H9 (cell line): ENCODE results near the gene OSGEPL1. TPM values are rescaled to one million over a fixed set of nuclear protein-coding genes. Genes with fewer than 3 reads are reported as not detected.

Source experiments
- DNase-seq: peaks from one replicate; pipeline ENCODE4 v3.0.0-alpha.2; 2017
- H2AFZ ChIP-seq: one replicate; pipeline ENCODE4 v1.6.1; 2013; ENCODE audit warnings: mild to moderate bottlenecking, low read length, control low read depth, moderate library complexity
- H2AK5ac ChIP-seq: 2 replicates; pipeline ENCODE4 v1.6.1; 2013; ENCODE audit warnings: low read length, control low read depth, mixed read lengths; ENCODE audit not compliant: insufficient read length
- H2BK120ac ChIP-seq: one replicate; pipeline ENCODE4 v1.6.1; 2013; ENCODE audit warnings: low read depth, mild to moderate bottlenecking, low read length, control low read depth, inconsistent platforms; ENCODE audit not compliant: poor library complexity, severe bottlenecking
- H2BK12ac ChIP-seq: 2 replicates; pipeline ENCODE4 v1.6.1; 2013; ENCODE audit warnings: low read length, control low read depth, mixed read lengths, low read depth; ENCODE audit not compliant: insufficient read length
- H2BK15ac ChIP-seq: 2 replicates; pipeline ENCODE4 v1.6.1; 2013; ENCODE audit warnings: low read depth, low read length, control low read depth
- H2BK20ac ChIP-seq: one replicate; pipeline ENCODE4 v1.6.1; 2013; ENCODE audit warnings: low read depth, mild to moderate bottlenecking, low read length, control low read depth, inconsistent platforms; ENCODE audit not compliant: poor library complexity, severe bottlenecking
- H2BK5ac ChIP-seq: 2 replicates; pipeline ENCODE4 v1.6.1; 2013; ENCODE audit warnings: low read length, control low read depth, mixed read lengths; ENCODE audit not compliant: insufficient read length
- H3K14ac ChIP-seq: 2 replicates; pipeline ENCODE4 v1.6.1; 2013; ENCODE audit warnings: low read length, control low read depth; ENCODE audit not compliant: insufficient read depth
- H3K18ac ChIP-seq: 2 replicates; pipeline ENCODE4 v1.6.1; 2013; ENCODE audit warnings: low read depth, mild to moderate bottlenecking, mixed read lengths, low read length, control low read depth; ENCODE audit not compliant: insufficient read length
- H3K23ac ChIP-seq: 2 replicates; pipeline ENCODE4 v1.6.1; 2013; ENCODE audit warnings: low read length, control low read depth, mixed read lengths, low read depth; ENCODE audit not compliant: insufficient read length
- H3K23me2 ChIP-seq: 2 replicates; pipeline ENCODE4 v1.6.1; 2013; ENCODE audit warnings: low read depth, mild to moderate bottlenecking, mixed read lengths, low read length, control low read depth; ENCODE audit not compliant: insufficient read length, poor library complexity, severe bottlenecking
- H3K27ac ChIP-seq: 2 replicates; pipeline ENCODE4 v1.5.1; 2013; ENCODE audit warnings: low read length, control low read depth, mixed read lengths, low read depth; ENCODE audit not compliant: insufficient read length
- H3K27me3 ChIP-seq: 2 replicates; pipeline ENCODE4 v1.6.1; 2013; ENCODE audit warnings: low read length, control low read depth, inconsistent platforms; ENCODE audit not compliant: insufficient read depth
- H3K4ac ChIP-seq: 2 replicates; pipeline ENCODE4 v1.6.1; 2013; ENCODE audit warnings: low read depth, mild to moderate bottlenecking, control low read depth, inconsistent platforms, low read length, moderate library complexity
- H3K4me1 ChIP-seq: 2 replicates; pipeline ENCODE4 v1.6.1; 2013; ENCODE audit warnings: low read length, control low read depth, inconsistent platforms; ENCODE audit not compliant: insufficient read depth
- H3K4me2 ChIP-seq: 2 replicates; pipeline ENCODE4 v1.6.1; 2013; ENCODE audit warnings: low read length, control low read depth, mixed read lengths; ENCODE audit not compliant: insufficient read length, insufficient read depth
- H3K56ac ChIP-seq: 2 replicates; pipeline ENCODE4 v1.6.1; 2013; ENCODE audit warnings: low read depth, mild to moderate bottlenecking, mixed read lengths, low read length, control low read depth; ENCODE audit not compliant: insufficient read length
- H3K79me1 ChIP-seq: 2 replicates; pipeline ENCODE4 v1.6.1; 2013; ENCODE audit warnings: low read depth, mild to moderate bottlenecking, moderate library complexity, low read length, control low read depth, inconsistent platforms; ENCODE audit not compliant: insufficient read depth, poor library complexity, severe bottlenecking
- H3K79me2 ChIP-seq: 2 replicates; pipeline ENCODE4 v1.6.1; 2013; ENCODE audit warnings: low read length, control low read depth, inconsistent platforms; ENCODE audit not compliant: insufficient read depth
- H3K9ac ChIP-seq: 2 replicates; pipeline ENCODE4 v1.6.1; 2013; ENCODE audit warnings: low read length, control low read depth, mixed read lengths; ENCODE audit not compliant: insufficient read length; ENCODE audit errors: extremely low read depth
- H3K9me3 ChIP-seq: one replicate; pipeline ENCODE4 v1.6.1; 2013; ENCODE audit warnings: low read depth, low read length, inconsistent platforms; ENCODE audit not compliant: control insufficient read depth
- H3T11ph ChIP-seq: one replicate; pipeline ENCODE4 v1.6.1; 2013; ENCODE audit warnings: mild to moderate bottlenecking, low read length, control low read depth, inconsistent platforms
- H4K20me1 ChIP-seq: one replicate; pipeline ENCODE4 v1.6.1; 2013; ENCODE audit not compliant: control insufficient read depth, insufficient read length, insufficient read depth
- H4K5ac ChIP-seq: 2 replicates; pipeline ENCODE4 v1.6.1; 2013; ENCODE audit warnings: low read depth, mild to moderate bottlenecking, mixed read lengths, low read length, control low read depth; ENCODE audit not compliant: insufficient read length
- H4K8ac ChIP-seq: replicated peaks from 2 replicates; pipeline ENCODE4 v1.6.1; 2013; ENCODE audit warnings: low read length, control low read depth, mixed read lengths, low read depth; ENCODE audit not compliant: insufficient read length
- H4K91ac ChIP-seq: 2 replicates; pipeline ENCODE4 v1.6.1; 2013; ENCODE audit warnings: low read depth, mild to moderate bottlenecking, moderate library complexity, mixed read lengths, low read length, control low read depth; ENCODE audit not compliant: insufficient read length
- H3K27ac Mint-ChIP-seq, 3 experiments: 2 replicates in 2 of 3; 3 replicates in 1 of 3; pipeline ENCODE4 v1.8.0; 2020 to 2021; ENCODE audit warnings: mixed read lengths in 3 of 3, mild to moderate bottlenecking in 1 of 3, moderate library complexity in 1 of 3
- H3K27me3 Mint-ChIP-seq: 2 replicates; pipeline ENCODE4 v1.8.0; 2021; ENCODE audit warnings: low read depth, mild to moderate bottlenecking, moderate library complexity, mixed read lengths
- H3K36me3 Mint-ChIP-seq, 3 experiments: 2 replicates in 2 of 3; 3 replicates in 1 of 3; pipeline ENCODE4 v1.8.0; 2020 to 2021; ENCODE audit warnings: low read depth in 3 of 3, mixed read lengths in 3 of 3; ENCODE audit not compliant: insufficient read depth in 1 of 3
- H3K4me1 Mint-ChIP-seq, 2 experiments: 2 replicates each; pipeline ENCODE4 v1.8.0; 2020; ENCODE audit warnings: mixed read lengths in 2 of 2
- H3K4me3 Mint-ChIP-seq, 2 experiments: 2 replicates in 1 of 2; 3 replicates in 1 of 2; pipeline ENCODE4 v1.8.0; 2020 to 2021; ENCODE audit warnings: mild to moderate bottlenecking in 2 of 2, mixed read lengths in 2 of 2, moderate library complexity in 1 of 2
- H3K9me3 Mint-ChIP-seq, 2 experiments: 2 replicates in 1 of 2; 3 replicates in 1 of 2; pipeline ENCODE4 v1.8.0; 2020; ENCODE audit warnings: mild to moderate bottlenecking in 2 of 2, mixed read lengths in 2 of 2, moderate library complexity in 1 of 2
- WGBS: extraction: QIAGEN DNeasy Blood & Tissue Kit; methylation state at CpG from one replicate; pipeline ENCODE4 v1.1.7; 2013; ENCODE audit warnings: missing lambda C conversion rate, low lambda C conversion rate, mixed read lengths; ENCODE audit not compliant: insufficient read length; ENCODE audit errors: extremely low coverage; 5-methylcytosine and 5-hydroxymethylcytosine counted together
- total RNA-seq: library from RNA; stranded (reverse); gene quantifications from 2 replicates; pipeline ENCODE4 v1.2.1, GENCODE V29; 2021
- TF ChIP-seq, protein P1 (sequence below): fragments of 200-600 bp; sonication (generic); conservative IDR thresholded peaks from 3 replicates; pipeline ENCODE4 v1.8.0; 2021; ENCODE audit warnings: antibody characterized with exemption, mild to moderate bottlenecking

OSGEPL1 gene
- total RNA-seq, 1 experiment from 2014 or later = 10.7 TPM

GRCh38 chr2:189698020-189698887 is 64.3 kb downstream of the OSGEPL1 start:
- H4K5ac ChIP-seq = no peak overlapping the region
- no peak overlapping the region for H2BK5ac ChIP-seq
- no peak overlapping the region for H2BK20ac ChIP-seq
- no peak overlapping the region for H3K27ac ChIP-seq
- Mint-ChIP-seq H3K4me1 (peaks cover 2 to 5% of the 10 kb centered on the region in 2 experiments), H3K27me3 (no peaks in the 10 kb centered on the region), H3K27ac (peak overlapping the region; percentile 68 to 94 (median 93); a peak in 5 of 7 replicates), H3K9me3 (no peaks in the 10 kb centered on the region), H3K36me3 (no peaks in the 10 kb centered on the region), H3K4me3 (peak overlapping the region; percentile 63 to 72)
- no peaks in the 10 kb centered on the region for H3K27me3 ChIP-seq
- H3K18ac ChIP-seq = no peak overlapping the region
- H4K8ac ChIP-seq = no peak overlapping the region
- H4K20me1 ChIP-seq = no peaks in the 10 kb centered on the region
- H2AK5ac ChIP-seq = no peak overlapping the region
- WGBS = no CpG with 5 or more reads among the region's 6 CpGs
- H2BK12ac ChIP-seq = no peak overlapping the region
- H3K23me2 ChIP-seq = no peaks in the 10 kb centered on the region
- H2AFZ ChIP-seq = no peak overlapping the region
- TF ChIP-seq, protein P1, sequence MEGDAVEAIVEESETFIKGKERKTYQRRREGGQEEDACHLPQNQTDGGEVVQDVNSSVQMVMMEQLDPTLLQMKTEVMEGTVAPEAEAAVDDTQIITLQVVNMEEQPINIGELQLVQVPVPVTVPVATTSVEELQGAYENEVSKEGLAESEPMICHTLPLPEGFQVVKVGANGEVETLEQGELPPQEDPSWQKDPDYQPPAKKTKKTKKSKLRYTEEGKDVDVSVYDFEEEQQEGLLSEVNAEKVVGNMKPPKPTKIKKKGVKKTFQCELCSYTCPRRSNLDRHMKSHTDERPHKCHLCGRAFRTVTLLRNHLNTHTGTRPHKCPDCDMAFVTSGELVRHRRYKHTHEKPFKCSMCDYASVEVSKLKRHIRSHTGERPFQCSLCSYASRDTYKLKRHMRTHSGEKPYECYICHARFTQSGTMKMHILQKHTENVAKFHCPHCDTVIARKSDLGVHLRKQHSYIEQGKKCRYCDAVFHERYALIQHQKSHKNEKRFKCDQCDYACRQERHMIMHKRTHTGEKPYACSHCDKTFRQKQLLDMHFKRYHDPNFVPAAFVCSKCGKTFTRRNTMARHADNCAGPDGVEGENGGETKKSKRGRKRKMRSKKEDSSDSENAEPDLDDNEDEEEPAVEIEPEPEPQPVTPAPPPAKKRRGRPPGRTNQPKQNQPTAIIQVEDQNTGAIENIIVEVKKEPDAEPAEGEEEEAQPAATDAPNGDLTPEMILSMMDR = peak; percentile 85
- no peak overlapping the region for H3K4ac ChIP-seq
- no peaks in the 10 kb centered on the region for H3K79me2 ChIP-seq
- H4K91ac ChIP-seq = no peak overlapping the region
- no peaks in the 10 kb centered on the region for H3K9me3 ChIP-seq
- H2BK120ac ChIP-seq = no peak overlapping the region
- no peak overlapping the region for H2BK15ac ChIP-seq
- H3K4me2 ChIP-seq = no peak overlapping the region
- no peak overlapping the region for H3K9ac ChIP-seq
- no peak overlapping the region for H3T11ph ChIP-seq
- no peaks in the 10 kb centered on the region for H3K4me1 ChIP-seq
- no peak overlapping the region for H3K56ac ChIP-seq
- H3K79me1 ChIP-seq = no peaks in the 10 kb centered on the region
- no peak overlapping the region for H3K14ac ChIP-seq
- H3K23ac ChIP-seq = no peak overlapping the region
- peak; percentile 86 for DNase-seq

Other genes with a start within 250 kb of the OSGEPL1 start
- not detected in 2 replicates for gene SLC40A1, start 182.0 kb downstream of the OSGEPL1 start, total RNA-seq
- gene ASNSD1, start 101.3 kb downstream of the OSGEPL1 start, total RNA-seq = 48.5 TPM in 2 replicates
- 1.6 and 2.0 TPM in 2 replicates for gene ANKAR, start 88.1 kb downstream of the OSGEPL1 start, total RNA-seq
- 56.4 and 59.7 TPM in 2 replicates for gene ORMDL1, start 21.5 kb upstream of the OSGEPL1 start, total RNA-seq
- gene PMS1, start 21.7 kb upstream of the OSGEPL1 start, total RNA-seq = 41.7 and 47.2 TPM in 2 replicates